HG03457 (cell line): ENCODE data around the gene DDAH1.

ENCODE experiments used
- ATAC-seq: cut with Tn5 transposase; IDR thresholded peaks from one replicate; pipeline ENCODE4 v1.9.1; 2021; ENCODE audit warnings: moderate number of reproducible peaks; ENCODE audit not compliant: unreplicated experiment

The DDAH1 gene

GRCh38 chr1:85445906-85446305 lies 19.1 kb downstream of the DDAH1 start:
- no peak for ATAC-seq

DNA sequence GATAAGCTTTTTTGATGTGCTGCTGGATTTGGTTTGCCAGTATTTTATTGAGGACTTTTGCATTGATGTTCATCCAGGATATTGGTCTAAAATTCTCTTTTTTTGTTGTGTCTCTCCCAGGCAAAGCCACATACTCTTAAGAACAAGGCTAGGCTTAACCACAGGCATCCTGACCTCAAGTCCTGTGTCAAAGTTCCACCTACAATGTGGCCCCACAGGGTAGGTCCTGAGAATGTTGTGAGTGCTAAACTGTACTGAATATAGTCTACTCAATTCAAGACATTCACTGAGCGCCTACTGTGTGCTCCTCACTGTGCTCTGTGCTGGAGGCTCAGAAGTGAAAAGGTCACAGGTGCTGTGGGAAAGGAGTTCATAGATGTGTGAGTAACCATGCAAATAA lies 20.6 kb downstream of the DDAH1 start:
- ATAC-seq, result no peak

DNA sequence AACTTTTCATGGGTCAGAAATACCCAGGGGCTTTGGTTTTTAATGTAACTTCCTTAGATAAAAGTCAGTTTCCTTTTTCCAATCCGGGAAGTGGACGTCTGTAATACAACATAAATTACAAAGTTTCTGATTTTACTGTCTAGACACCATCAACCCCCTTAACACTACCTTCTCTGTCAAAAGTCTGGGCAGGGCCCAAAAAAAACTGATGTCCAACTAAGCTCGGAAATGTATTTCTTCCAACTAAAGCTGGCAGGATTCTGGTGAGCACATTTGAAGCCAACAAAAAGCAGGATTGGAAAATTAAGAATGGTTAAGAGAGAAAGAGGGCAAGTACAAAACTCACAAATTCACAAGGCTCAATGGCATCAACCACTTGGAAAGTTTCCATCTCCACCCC lies 24.3 kb downstream of the DDAH1 start:
- ATAC-seq, result no peak

GRCh38 chr1:85438353-85438752 lies 26.6 kb downstream of the DDAH1 start:
- no peak for ATAC-seq

GRCh38 chr1:85437139-85437538 lies 27.8 kb downstream of the DDAH1 start:
- no peak for ATAC-seq

DNA sequence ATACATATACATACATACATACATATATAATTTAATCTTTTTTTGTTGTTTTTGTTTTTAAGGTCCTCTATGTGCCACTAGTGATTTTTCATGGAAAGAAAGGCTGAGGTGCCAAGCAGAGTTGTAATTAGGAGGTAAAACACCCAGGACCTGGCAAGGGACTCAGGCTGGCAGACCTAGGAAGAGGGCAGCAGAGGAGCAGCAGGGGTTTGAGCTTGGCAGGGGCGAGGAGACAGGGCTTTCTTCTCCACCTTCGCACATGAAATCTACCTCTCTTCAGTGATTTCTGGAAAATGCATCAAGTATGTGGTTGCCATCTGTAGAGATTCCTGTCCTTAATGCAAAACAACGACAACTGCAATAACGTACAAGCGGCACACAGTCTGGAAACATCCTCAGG lies 31.9 kb downstream of the DDAH1 start:
- ATAC-seq, result no peak

- ATAC-seq, result no peak
Measured at GRCh38 chr1:85428471-85429089, 36.4 kb downstream of the DDAH1 start.

DNA sequence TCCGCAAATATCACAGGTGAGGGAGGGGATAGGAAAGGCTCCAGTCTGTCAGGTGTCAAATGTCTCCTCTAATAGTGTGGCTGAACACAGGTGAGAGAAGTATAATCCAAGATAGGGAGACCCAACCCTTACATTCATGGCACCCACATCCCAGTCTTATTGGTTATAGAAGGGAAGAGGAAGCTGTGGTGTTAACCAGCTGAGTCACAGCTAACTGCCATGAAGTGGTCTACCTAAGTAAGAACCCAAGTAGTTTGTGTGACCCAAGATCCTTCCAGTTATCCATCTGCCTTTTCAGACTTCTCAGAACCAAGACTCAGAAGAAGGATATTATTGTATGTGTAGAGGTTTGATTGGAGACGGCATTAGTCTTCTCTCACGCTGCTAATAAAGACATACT lies 37.1 kb downstream of the DDAH1 start:
- ATAC-seq, result no peak

- ATAC-seq, result no peak
Measured at GRCh38 chr1:85427331-85427730, 37.6 kb downstream of the DDAH1 start.

GRCh38 chr1:85421179-85421578 lies 43.8 kb downstream of the DDAH1 start:
- ATAC-seq, result no peak

DNA sequence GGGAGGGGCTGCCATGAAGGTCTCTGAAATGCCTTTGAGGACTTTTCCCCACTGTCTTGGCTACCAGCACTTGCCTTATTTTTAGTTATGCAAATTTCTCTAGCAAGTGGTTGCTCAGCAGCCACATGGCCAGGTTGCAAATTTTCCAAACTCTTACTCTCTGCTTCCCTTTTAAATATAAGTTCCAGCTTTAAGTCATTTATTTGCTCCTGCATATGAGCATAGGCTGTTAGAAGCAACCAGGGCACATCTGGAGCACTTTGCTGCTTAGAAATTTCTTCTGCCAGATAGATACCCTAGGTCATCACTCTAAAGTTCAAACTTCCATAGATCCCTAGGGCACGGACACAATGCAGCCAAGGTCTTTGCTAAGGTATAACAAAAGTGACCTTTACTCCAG lies 44.8 kb downstream of the DDAH1 start:
- no peak for ATAC-seq

DNA sequence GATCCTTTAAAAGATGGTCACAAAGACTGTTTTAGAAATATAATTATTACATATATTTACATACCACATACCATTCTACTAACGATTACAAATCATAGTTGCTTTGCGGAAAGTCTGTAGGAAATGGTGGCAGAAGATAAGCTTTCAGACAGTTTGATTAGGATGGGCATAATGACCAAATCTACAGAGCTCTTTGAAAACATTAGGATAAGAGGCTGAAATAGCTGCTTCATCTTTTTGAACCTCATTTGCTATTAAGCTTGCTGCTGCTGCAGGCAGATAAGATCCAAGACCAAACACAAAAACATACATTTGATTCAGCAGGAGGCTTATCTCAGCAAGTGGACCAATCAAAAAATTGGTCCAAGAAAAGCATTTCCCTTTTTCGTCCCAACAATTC lies 47.1 kb downstream of the DDAH1 start:
- ATAC-seq, result no peak

GRCh38 chr1:85417017-85417416 lies 47.9 kb downstream of the DDAH1 start:
- no peak for ATAC-seq

GRCh38 chr1:85413169-85413568 lies 51.8 kb downstream of the DDAH1 start:
- ATAC-seq, result no peak

- no peak for ATAC-seq
Measured at GRCh38 chr1:85411567-85412305, 53.2 kb downstream of the DDAH1 start.

DNA sequence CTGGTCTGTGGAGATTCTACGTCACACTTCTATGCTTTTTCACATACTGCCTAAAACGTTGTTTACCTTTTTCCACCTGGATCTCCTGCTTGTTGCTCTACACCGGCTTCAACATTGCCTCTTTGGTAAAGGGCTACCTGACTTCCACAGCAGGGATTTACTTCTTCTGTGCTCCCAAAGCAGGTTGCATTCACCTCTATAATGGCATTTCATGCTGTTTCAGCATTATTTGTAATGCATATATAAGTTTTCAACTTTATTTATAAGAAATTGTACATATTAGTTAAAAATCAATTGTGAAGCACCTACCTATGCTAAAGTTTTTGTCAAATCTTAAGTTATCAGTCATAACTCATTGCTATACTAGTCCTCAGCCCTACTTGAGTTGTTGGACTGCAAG lies 55.4 kb downstream of the DDAH1 start:
- no peak for ATAC-seq

GRCh38 chr1:85407746-85408377 lies 57.1 kb downstream of the DDAH1 start:
- no peak for ATAC-seq

DNA sequence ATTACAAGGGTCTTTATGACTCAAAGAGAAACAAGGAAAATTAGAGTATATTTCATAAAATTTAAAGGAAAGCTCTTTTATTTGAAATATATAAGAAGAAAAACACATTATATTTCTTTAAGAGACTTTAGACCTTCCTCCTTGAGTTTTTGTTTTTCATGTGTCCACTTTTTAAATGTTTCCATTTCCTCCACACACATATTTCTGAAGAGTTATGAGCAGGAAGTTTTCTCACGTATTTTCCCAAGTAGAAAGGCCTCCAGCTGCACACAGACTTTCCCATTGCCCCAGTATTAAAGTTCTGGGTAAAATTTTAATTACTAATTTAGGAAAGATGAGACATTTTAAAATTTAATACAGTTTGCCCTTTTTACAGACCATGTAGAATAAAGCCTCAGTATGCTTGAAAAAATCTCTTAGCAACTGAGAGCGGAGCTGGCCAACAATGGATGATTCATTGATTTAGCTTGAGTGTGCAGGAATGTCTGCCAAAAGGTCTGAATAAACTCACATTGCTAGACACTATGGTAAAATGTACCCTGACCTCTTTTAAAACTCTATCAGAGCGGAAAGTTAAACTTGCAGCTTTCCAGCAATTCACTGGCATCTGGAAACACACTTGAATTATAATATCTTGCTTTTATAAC lies 57.9 kb downstream of the DDAH1 start:
- no peak for ATAC-seq

GRCh38 chr1:85406081-85406480 lies 58.9 kb downstream of the DDAH1 start:
- no peak for ATAC-seq

DNA sequence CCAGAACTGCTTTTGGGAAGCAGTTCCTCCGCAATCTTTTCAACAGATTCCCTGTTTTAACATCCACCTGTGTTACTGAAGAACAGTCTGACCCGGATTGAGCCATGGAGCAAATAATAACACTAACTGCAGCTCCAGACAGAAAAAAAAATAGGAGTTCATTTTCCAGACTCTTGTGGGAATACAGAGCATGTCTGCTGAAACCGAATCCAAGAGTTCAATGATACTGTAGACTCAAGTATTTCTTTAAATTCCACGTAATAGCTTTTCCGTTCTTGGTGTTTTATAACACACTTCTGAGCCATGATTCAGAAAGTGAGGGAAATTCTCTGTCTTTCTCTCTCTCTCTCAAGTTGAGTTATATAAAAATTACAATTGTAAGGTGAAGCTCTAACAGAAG lies 60.6 kb downstream of the DDAH1 start:
- no peak for ATAC-seq

DNA sequence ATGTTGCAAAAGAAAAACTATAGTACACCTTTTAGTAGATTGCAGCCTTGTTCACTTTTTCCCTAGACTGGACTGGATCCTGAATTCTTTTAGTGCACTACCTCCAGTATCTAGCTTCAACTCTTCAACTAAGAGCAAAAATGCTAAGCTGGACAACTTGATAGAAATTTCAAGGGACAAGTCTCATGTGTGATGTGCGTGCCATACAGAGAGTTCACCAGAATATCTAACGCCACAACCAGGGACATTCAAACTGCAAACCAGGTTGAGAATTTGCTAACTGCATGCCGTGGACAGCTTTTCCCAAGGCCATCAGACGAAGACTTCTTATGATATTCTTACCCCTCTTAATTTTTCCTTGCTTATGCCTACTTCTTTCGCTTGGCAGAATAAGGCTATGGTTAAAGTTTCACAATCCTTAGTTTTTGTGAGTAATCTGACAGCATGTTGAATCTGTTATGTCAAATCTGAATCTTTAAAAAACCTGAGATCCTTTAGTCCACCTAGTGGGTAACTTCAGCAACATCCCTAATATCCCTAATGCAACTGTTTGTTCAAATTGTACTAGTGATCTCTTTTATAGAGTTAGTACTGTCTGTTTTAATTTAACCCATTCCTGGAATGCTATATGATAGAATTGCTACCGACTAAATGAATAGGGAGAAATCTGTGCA lies 66.4 kb downstream of the DDAH1 start:
- ATAC-seq, result no peak
